Measurements from ENCODE around the gene EFHC1.

GRCh38 chr6:52418606-52419005 lies 1.5 kb upstream of the EFHC1 start:
- TF ChIP-seq ATF3 (IDR thresholded peaks at IDR 0.05) (no peak), CTCF (IDR thresholded peaks at IDR 0.05; ENCODE audit: low read depth, low read length, missing input control) (no peak), YY1 (IDR thresholded peaks at IDR 0.05) (no peak)
